ENCODE data around the gene SRSF5.
"Not testable (repeated sequence)": the region's sequence is repeated elsewhere in the genome, so short reads cannot be mapped to it uniquely, and the experiment has no call there.

The SRSF5 gene

DNA sequence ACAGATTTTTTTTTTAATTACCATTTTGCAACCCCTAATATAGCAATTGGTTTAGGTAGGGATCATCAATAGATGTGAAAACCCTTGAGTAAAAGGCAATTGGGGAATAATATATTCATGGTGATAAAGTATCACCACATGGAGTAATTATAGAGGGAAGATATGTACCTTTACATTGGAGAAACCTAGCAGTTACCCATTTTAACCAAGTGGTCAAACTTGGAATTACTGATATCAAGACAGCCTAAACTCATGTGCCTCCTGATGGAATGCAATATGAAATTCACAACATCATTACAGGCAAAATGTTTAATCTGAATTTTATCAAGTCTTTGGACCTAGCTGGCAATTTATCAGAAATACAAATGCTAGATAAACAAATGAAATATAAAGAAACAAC lies 36.8 kb downstream of the SRSF5 start:
- no peak overlapping the region for H3K9ac ChIP-seq
- H3K4me3 ChIP-seq: no peak overlapping the region
- no peaks in the 10 kb centered on the region for H4K20me1 ChIP-seq
- H3K36me3 ChIP-seq: no peaks in the 10 kb centered on the region
- H3K9me3 ChIP-seq: no peaks in the 10 kb centered on the region
- TF ChIP-seq Cebpa-rat (IDR thresholded peaks at IDR 0.05): no peak
- no peak overlapping the region for H3K27ac ChIP-seq
- H3K27me3 ChIP-seq: no peaks in the 10 kb centered on the region
- H3K4me2 ChIP-seq: no peak overlapping the region
- no peaks in the 10 kb centered on the region for H3K4me1 ChIP-seq

GRCh38 chr14:69804902-69805301 lies 38.0 kb downstream of the SRSF5 start:
- Histone ChIP-seq H3K4me1 (no peaks in the 10 kb centered on the region), H3K36me3 (no peaks in the 10 kb centered on the region), H3K27me3 (no peaks in the 10 kb centered on the region), H3K9ac (no peak overlapping the region), H4K20me1 (no peaks in the 10 kb centered on the region), H3K4me2 (no peak overlapping the region), H3K4me3 (no peak overlapping the region), H3K9me3 (no peaks in the 10 kb centered on the region), H3K27ac (no peak overlapping the region)
- TF ChIP-seq Cebpa-rat (IDR thresholded peaks at IDR 0.05): no peak

GRCh38 chr14:69807192-69807591 lies 40.2 kb downstream of the SRSF5 start:
- no peak overlapping the region for H3K4me2 ChIP-seq
- no peaks in the 10 kb centered on the region for H3K4me1 ChIP-seq
- no peaks in the 10 kb centered on the region for H3K27me3 ChIP-seq
- no peaks in the 10 kb centered on the region for H3K9me3 ChIP-seq
- H4K20me1 ChIP-seq: no peaks in the 10 kb centered on the region
- H3K9ac ChIP-seq: no peak overlapping the region
- no peak overlapping the region for H3K27ac ChIP-seq
- no peak for TF ChIP-seq Cebpa-rat (IDR thresholded peaks at IDR 0.05)
- no peak overlapping the region for H3K4me3 ChIP-seq
- no peaks in the 10 kb centered on the region for H3K36me3 ChIP-seq

GRCh38 chr14:69808919-69809808 lies 42.2 kb downstream of the SRSF5 start:
- Histone ChIP-seq H3K4me3 (no peak overlapping the region), H3K27ac (no peak overlapping the region), H3K9me3 (no peaks in the 10 kb centered on the region), H3K4me1 (no peaks in the 10 kb centered on the region), H4K20me1 (no peaks in the 10 kb centered on the region), H3K27me3 (no peaks in the 10 kb centered on the region), H3K9ac (no peak overlapping the region), H3K36me3 (no peaks in the 10 kb centered on the region), H3K4me2 (no peak overlapping the region)
- no peak for TF ChIP-seq Cebpa-rat (IDR thresholded peaks at IDR 0.05)

DNA sequence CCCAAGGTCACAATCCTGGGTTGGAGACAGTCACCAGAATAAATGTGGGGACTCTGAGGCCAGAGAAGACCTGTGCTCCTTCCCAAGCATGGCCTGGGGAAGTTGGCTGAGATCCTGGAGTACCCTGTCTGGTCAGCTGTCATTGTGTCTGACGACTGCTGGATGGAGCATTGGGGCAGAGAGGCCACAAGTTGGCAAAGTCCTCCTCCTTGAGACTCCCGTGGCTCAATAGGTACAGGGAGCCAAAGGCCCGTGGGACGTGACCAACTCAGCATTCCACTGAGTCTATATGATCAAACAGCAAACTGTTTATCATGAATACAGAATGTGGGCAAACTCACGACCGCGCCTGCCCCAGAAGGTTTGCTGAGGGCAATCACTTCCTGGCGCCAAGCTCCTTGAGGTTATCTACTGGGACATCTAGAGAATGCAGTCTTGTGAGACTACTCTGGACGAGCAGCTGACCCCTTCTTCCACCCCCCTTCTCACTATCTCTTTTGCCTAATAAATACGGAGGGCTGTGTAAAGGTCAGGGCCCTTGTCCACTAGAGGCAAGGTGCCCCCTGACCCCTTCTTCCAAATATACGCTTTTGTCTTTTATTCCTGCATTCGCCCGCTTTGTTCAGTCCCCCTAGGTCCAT lies 44.4 kb downstream of the SRSF5 start:
- no peak overlapping the region for H3K4me3 ChIP-seq
- H3K36me3 ChIP-seq: no peaks in the 10 kb centered on the region
- H3K4me1 ChIP-seq: no peaks in the 10 kb centered on the region
- H3K27me3 ChIP-seq: no peaks in the 10 kb centered on the region
- no peaks in the 10 kb centered on the region for H3K9me3 ChIP-seq
- no peaks in the 10 kb centered on the region for H4K20me1 ChIP-seq
- no peak overlapping the region for H3K9ac ChIP-seq
- no peak for TF ChIP-seq Cebpa-rat (IDR thresholded peaks at IDR 0.05)
- no peak overlapping the region for H3K4me2 ChIP-seq
- no peak overlapping the region for H3K27ac ChIP-seq

- no peaks in the 10 kb centered on the region for H3K36me3 ChIP-seq
- H3K4me1 ChIP-seq: no peaks in the 10 kb centered on the region
- no peaks in the 10 kb centered on the region for H3K9me3 ChIP-seq
- no peaks in the 10 kb centered on the region for H4K20me1 ChIP-seq
- no peak overlapping the region for H3K9ac ChIP-seq
- H3K27ac ChIP-seq: no peak overlapping the region
- TF ChIP-seq Cebpa-rat (IDR thresholded peaks at IDR 0.05): no peak
- H3K4me3 ChIP-seq: no peak overlapping the region
- no peaks in the 10 kb centered on the region for H3K27me3 ChIP-seq
- no peak overlapping the region for H3K4me2 ChIP-seq
Observed at GRCh38 chr14:69811868-69812252, 44.9 kb downstream of the SRSF5 start.

GRCh38 chr14:69812711-69813110 lies 45.8 kb downstream of the SRSF5 start:
- no peaks in the 10 kb centered on the region for H3K9me3 ChIP-seq
- H3K4me3 ChIP-seq: no peak overlapping the region
- no peak overlapping the region for H3K4me2 ChIP-seq
- no peaks in the 10 kb centered on the region for H3K4me1 ChIP-seq
- TF ChIP-seq Cebpa-rat (IDR thresholded peaks at IDR 0.05): no peak
- no peaks in the 10 kb centered on the region for H3K27me3 ChIP-seq
- no peaks in the 10 kb centered on the region for H4K20me1 ChIP-seq
- no peak overlapping the region for H3K9ac ChIP-seq
- no peak overlapping the region for H3K27ac ChIP-seq
- H3K36me3 ChIP-seq: no peaks in the 10 kb centered on the region

GRCh38 chr14:69813346-69813745 lies 46.4 kb downstream of the SRSF5 start:
- H3K4me3 ChIP-seq, H3K9me3 ChIP-seq, H3K27ac ChIP-seq, H3K4me1 ChIP-seq, H3K4me2 ChIP-seq, H4K20me1 ChIP-seq, H3K9ac ChIP-seq, H3K36me3 ChIP-seq, H3K27me3 ChIP-seq: not testable (repeated sequence)

- Histone ChIP-seq H3K4me1 (peaks cover 13% of the 10 kb centered on the region), H3K27me3 (no peaks in the 10 kb centered on the region), H3K27ac (no peak overlapping the region), H3K36me3 (no peaks in the 10 kb centered on the region), H4K20me1 (no peaks in the 10 kb centered on the region), H3K4me2 (no peak overlapping the region), H3K4me3 (no peak overlapping the region), H3K9ac (no peak overlapping the region), H3K9me3 (no peaks in the 10 kb centered on the region)
- TF ChIP-seq Cebpa-rat (IDR thresholded peaks at IDR 0.05): no peak
Observed at GRCh38 chr14:69814397-69814796, 47.5 kb downstream of the SRSF5 start.

- no peak for TF ChIP-seq Cebpa-rat (IDR thresholded peaks at IDR 0.05)
- Histone ChIP-seq H3K4me3 (no peak overlapping the region), H3K27ac (no peak overlapping the region), H3K4me1 (peaks cover 21% of the 10 kb centered on the region), H3K9me3 (no peaks in the 10 kb centered on the region), H3K36me3 (no peaks in the 10 kb centered on the region), H3K4me2 (no peak overlapping the region), H3K27me3 (no peaks in the 10 kb centered on the region), H4K20me1 (no peaks in the 10 kb centered on the region), H3K9ac (no peak overlapping the region)
Observed at GRCh38 chr14:69815556-69815955, 48.6 kb downstream of the SRSF5 start.
